GM23248 (cell line): ENCODE data around the gene RPS6KA5. TPM values are rescaled to one million over a fixed set of nuclear protein-coding genes. Genes with fewer than 3 reads are reported as not detected.

Source experiments
- DNase-seq: peaks from one replicate; pipeline ENCODE4 v3.0.0-alpha.2; 2015
- H2AFZ ChIP-seq: fragments of 200-600 bp; sonication (generic); 2 replicates; pipeline ENCODE4 v1.6.1; 2016; ENCODE audit warnings: antibody characterized with exemption
- H3F3A ChIP-seq: fragments of 200-600 bp; sonication (generic); 2 replicates; pipeline ENCODE4 v1.6.1; 2016; ENCODE audit warnings: mild to moderate bottlenecking, antibody characterized with exemption, mixed run types; ENCODE audit not compliant: insufficient read depth
- H3K27ac ChIP-seq: fragments of 200-600 bp; sonication (generic); 2 replicates; pipeline ENCODE4 v1.5.1; 2016; ENCODE audit warnings: mild to moderate bottlenecking
- H3K27me3 ChIP-seq: fragments of 200-600 bp; sonication (generic); replicated peaks from 2 replicates; pipeline ENCODE4 v1.6.1; 2016; ENCODE audit warnings: mild to moderate bottlenecking; ENCODE audit not compliant: insufficient read depth
- H3K36me3 ChIP-seq: fragments of 200-600 bp; sonication (generic); 2 replicates; pipeline ENCODE4 v1.6.1; 2016; ENCODE audit warnings: low read depth, mild to moderate bottlenecking
- H3K4me1 ChIP-seq: fragments of 200-600 bp; sonication (generic); 2 replicates; pipeline ENCODE4 v1.6.1; 2016; ENCODE audit warnings: mild to moderate bottlenecking; ENCODE audit not compliant: insufficient read depth
- H3K4me2 ChIP-seq: fragments of 200-600 bp; sonication (generic); one replicate; pipeline ENCODE4 v1.6.1; 2016; ENCODE audit warnings: mild to moderate bottlenecking; ENCODE audit not compliant: unreplicated experiment
- H3K4me3 ChIP-seq: fragments of 200-600 bp; sonication (generic); 2 replicates; pipeline ENCODE4 v1.5.1; 2016; ENCODE audit warnings: mild to moderate bottlenecking
- H3K79me2 ChIP-seq: fragments of 200-600 bp; sonication (generic); 2 replicates; pipeline ENCODE4 v1.6.1; 2016; ENCODE audit warnings: mild to moderate bottlenecking; ENCODE audit not compliant: insufficient read depth
- H3K9ac ChIP-seq: fragments of 200-600 bp; sonication (generic); 2 replicates; pipeline ENCODE4 v1.6.1; 2016; ENCODE audit warnings: mild to moderate bottlenecking
- H3K9me2 ChIP-seq: fragments of 200-600 bp; sonication (generic); 2 replicates; pipeline ENCODE4 v1.6.1; 2016; ENCODE audit warnings: mixed run types, mild to moderate bottlenecking, moderate library complexity; ENCODE audit not compliant: insufficient read depth
- H3K9me3 ChIP-seq: fragments of 200-600 bp; sonication (generic); one replicate; pipeline ENCODE4 v1.6.1; 2017; ENCODE audit warnings: low read depth
- H4K20me1 ChIP-seq: fragments of 200-600 bp; sonication (generic); 2 replicates; pipeline ENCODE4 v1.6.0; 2016; ENCODE audit not compliant: insufficient read depth
- EZH2 ChIP-seq: fragments of 200-600 bp; sonication (generic); IDR thresholded peaks from 2 replicates; pipeline ENCODE4 v1.6.1; 2018; ENCODE audit warnings: antibody characterized with exemption, mild to moderate bottlenecking; ENCODE audit not compliant: insufficient read depth, poor library complexity, severe bottlenecking
- EZH2phosphoT487 ChIP-seq: fragments of 200-600 bp; sonication (generic); IDR thresholded peaks from 2 replicates; pipeline ENCODE4 v1.6.1; 2018; ENCODE audit warnings: antibody characterized with exemption, moderate library complexity, mild to moderate bottlenecking, low read depth; ENCODE audit not compliant: insufficient read depth
- WGBS, 2 experiments: methylation state at CpG; one replicate each; pipeline ENCODE4 v1.1.6; 2015 to 2017; ENCODE audit warnings: low lambda C conversion rate in 2 of 2, low coverage in 1 of 2; ENCODE audit errors: missing lambda C conversion rate in 2 of 2; 5-methylcytosine and 5-hydroxymethylcytosine counted together
- in situ Hi-C: fragments of 300-500 bp; cut with MboI; formaldehyde crosslinking; loops from 2 replicates; pipeline ENCODE4 v1.15.0; 2020
- polyA plus RNA-seq: library from polyadenylated mRNA; unstranded; fragments of >200 nt; fragmentation: Nextera tagmentation; extraction: Ambion mirVana; gene quantifications from 2 replicates; pipeline ENCODE4 v1.2.1, GENCODE V29; 2016
- total RNA-seq: library from RNA; depleted of rRNA; stranded (reverse); fragments of >200 nt; shearing (Covaris generic); gene quantifications from 2 replicates; pipeline ENCODE4 v1.2.3, GENCODE V29; 2014

RPS6KA5 gene
- total and polyA plus RNA-seq, 2 experiments from 2014 or later = 0.54 to 1.2 TPM

GRCh38 chr14:90880282-90880681, 180.2 kb downstream of the RPS6KA5 start:
- Histone ChIP-seq H3K27ac (no peak overlapping the region), H3K4me2 (no peak overlapping the region), H3K36me3 (no peaks in the 10 kb centered on the region), H3K79me2 (no peaks in the 10 kb centered on the region), H3K9ac (no peak overlapping the region), H4K20me1 (no peaks in the 10 kb centered on the region), H3K4me3 (no peak overlapping the region), H3K4me1 (no peaks in the 10 kb centered on the region), H3K9me3 (no peaks in the 10 kb centered on the region), H3F3A (no peaks in the 10 kb centered on the region), H3K9me2 (no peaks in the 10 kb centered on the region), H3K27me3 (no peaks in the 10 kb centered on the region), H2AFZ (no peak overlapping the region)
- in situ Hi-C loops = no loop called here
- TF ChIP-seq EZH2 (no peak), EZH2phosphoT487 (no peak)
- no peak for DNase-seq
- WGBS, 2 experiments = 77 to 85% methylated on average over 2 of the region's 2 CpGs

DNA sequence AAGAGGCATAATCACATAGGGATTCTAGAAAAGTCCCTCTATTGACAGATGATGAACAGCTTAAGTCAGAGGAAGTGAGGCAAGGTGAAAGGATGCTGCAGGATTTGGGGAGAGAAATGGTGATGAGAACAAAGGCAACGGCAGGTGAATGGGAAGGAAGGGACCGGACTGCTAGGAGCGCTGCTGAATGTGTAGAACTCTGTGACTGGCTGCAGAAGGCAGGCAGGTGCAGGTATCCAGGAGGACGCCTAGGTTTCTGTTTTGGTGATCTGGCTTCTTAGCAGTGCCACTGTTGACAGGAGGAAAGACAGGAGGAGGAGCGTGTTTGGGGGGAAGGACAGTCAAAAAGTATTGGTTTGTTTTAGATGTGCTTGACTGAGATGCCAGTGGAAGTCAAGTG, 185.8 kb downstream of the RPS6KA5 start:
- TF ChIP-seq EZH2 (no peak), EZH2phosphoT487 (no peak)
- H3K9me3 ChIP-seq = no peaks in the 10 kb centered on the region
- no peak overlapping the region for H3K27ac ChIP-seq
- no peaks in the 10 kb centered on the region for H4K20me1 ChIP-seq
- H2AFZ ChIP-seq = no peak overlapping the region
- no peak overlapping the region for H3K4me2 ChIP-seq
- H3K27me3 ChIP-seq = no peaks in the 10 kb centered on the region
- H3K4me3 ChIP-seq = no peak overlapping the region
- H3K9me2 ChIP-seq = no peaks in the 10 kb centered on the region
- in situ Hi-C loops = no loop called here
- H3F3A ChIP-seq = no peaks in the 10 kb centered on the region
- H3K36me3 ChIP-seq = no peaks in the 10 kb centered on the region
- no peaks in the 10 kb centered on the region for H3K79me2 ChIP-seq
- peaks cover 8% of the 10 kb centered on the region; the same call in 1 of the 2 replicates for H3K4me1 ChIP-seq
- WGBS, 2 experiments = 56 to 64% methylated on average over 5 of the region's 5 CpGs
- no peak for DNase-seq
- H3K9ac ChIP-seq = no peak overlapping the region

DNA sequence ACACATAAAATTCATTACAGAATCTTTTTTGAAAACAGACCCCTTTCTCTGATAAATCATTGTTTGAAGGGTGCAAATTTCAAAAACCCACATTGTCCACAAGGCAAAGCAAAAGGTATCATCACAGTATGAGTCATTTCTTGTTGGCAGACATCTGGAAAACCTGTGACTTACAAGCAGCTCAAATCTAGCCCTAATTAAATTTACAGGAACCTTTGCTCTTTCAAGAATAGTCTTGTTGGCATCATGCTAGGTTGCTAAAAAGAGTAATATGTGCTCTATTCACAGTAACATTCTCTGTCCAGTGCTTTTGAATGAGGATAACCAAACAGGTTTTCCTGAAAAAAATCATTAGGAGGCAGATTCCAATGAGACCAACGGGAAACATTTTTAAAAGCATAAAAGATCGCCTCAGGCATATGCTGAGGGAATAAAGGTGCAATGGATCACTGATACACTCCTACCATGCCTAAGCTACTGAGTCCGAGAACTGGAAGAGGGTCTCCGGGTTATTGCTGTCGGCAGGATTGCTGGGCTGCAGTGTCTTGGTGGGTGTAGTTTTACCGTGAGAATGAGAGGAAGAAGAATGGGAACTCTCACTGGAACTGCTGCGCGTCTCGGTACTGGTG, 188.7 kb downstream of the RPS6KA5 start:
- TF ChIP-seq EZH2phosphoT487 = no peak
- no peak for TF ChIP-seq EZH2
- no peaks in the 10 kb centered on the region for H3K79me2 ChIP-seq
- H3K4me1 ChIP-seq = peaks cover 8% of the 10 kb centered on the region; the same call in 1 of the 2 replicates
- H3K9ac ChIP-seq = no peak overlapping the region
- DNase-seq = peak; percentile 58
- H3K4me2 ChIP-seq = no peak overlapping the region
- no peak overlapping the region for H3K27ac ChIP-seq
- H3K36me3 ChIP-seq = no peaks in the 10 kb centered on the region
- no peak overlapping the region for H3K4me3 ChIP-seq
- no peaks in the 10 kb centered on the region for H4K20me1 ChIP-seq
- 92 to 96% methylated on average over 9 of the region's 9 CpGs for WGBS, 2 experiments
- no peaks in the 10 kb centered on the region for H3K9me3 ChIP-seq
- H3F3A ChIP-seq = no peaks in the 10 kb centered on the region
- no peaks in the 10 kb centered on the region for H3K9me2 ChIP-seq
- in situ Hi-C loops = no loop called here
- H3K27me3 ChIP-seq = no peaks in the 10 kb centered on the region
- no peak overlapping the region for H2AFZ ChIP-seq

GRCh38 chr14:90870950-90871604, 189.4 kb downstream of the RPS6KA5 start:
- TF ChIP-seq EZH2phosphoT487 (no peak), EZH2 (no peak)
- in situ Hi-C loops = no loop called here
- DNase-seq = no peak
- Histone ChIP-seq H3K9me2 (no peaks in the 10 kb centered on the region), H3K9ac (no peak overlapping the region), H3K4me1 (peaks cover 8% of the 10 kb centered on the region; the same call in 1 of the 2 replicates), H3K4me3 (no peak overlapping the region), H2AFZ (no peak overlapping the region), H3K4me2 (no peak overlapping the region), H3K79me2 (no peaks in the 10 kb centered on the region), H3K36me3 (no peaks in the 10 kb centered on the region), H3K9me3 (no peaks in the 10 kb centered on the region), H3K27ac (no peak overlapping the region), H3K27me3 (no peaks in the 10 kb centered on the region), H3F3A (no peaks in the 10 kb centered on the region), H4K20me1 (no peaks in the 10 kb centered on the region)
- WGBS, 2 experiments = 52 to 68% methylated on average over 1 of the region's 1 CpG
